ENCODE measurements around the gene ZNF497. TPM values are rescaled to one million over a fixed set of nuclear protein-coding genes. Genes with fewer than 3 reads are reported as not detected.
"Not testable (repeated sequence)": the region's sequence is repeated elsewhere in the genome, so short reads cannot be mapped to it uniquely, and the experiment has no call there.

ZNF497 gene
- total RNA-seq, 1 experiment from 2014 or later, result 2.6 TPM

GRCh38 chr19:58380037-58380661, 17.6 kb upstream of the ZNF497 start:
- POLR2A ChIA-PET (ENCODE audit: low non-redundant PET), result no interaction called here
- peak overlapping the region; percentile 96 for H3K27ac ChIP-seq (ENCODE audit: low read depth, low read length, poor library complexity, severe bottlenecking)
- DNase-seq (ENCODE audit: low spot score), result no peak
- CTCF ChIA-PET, result no interaction called here
- peak overlapping the region; percentile 72 for H3K4me3 ChIP-seq (ENCODE audit: low read depth, low read length, poor library complexity, severe bottlenecking)
- BruUV-seq (replicated peaks), result TSS peak; percentile 31
- H3K4me1 ChIP-seq (ENCODE audit: insufficient read depth, low read length, poor library complexity, severe bottlenecking), result peaks cover 5% of the 10 kb centered on the region
- H3K36me3 ChIP-seq (ENCODE audit: insufficient read depth, low read length, poor library complexity, severe bottlenecking), result no peaks in the 10 kb centered on the region
- no peaks in the 10 kb centered on the region for H3K27me3 ChIP-seq (replicated peaks; ENCODE audit: insufficient read depth, low read depth, low read length, poor library complexity)
- TF ChIP-seq, protein P1, sequence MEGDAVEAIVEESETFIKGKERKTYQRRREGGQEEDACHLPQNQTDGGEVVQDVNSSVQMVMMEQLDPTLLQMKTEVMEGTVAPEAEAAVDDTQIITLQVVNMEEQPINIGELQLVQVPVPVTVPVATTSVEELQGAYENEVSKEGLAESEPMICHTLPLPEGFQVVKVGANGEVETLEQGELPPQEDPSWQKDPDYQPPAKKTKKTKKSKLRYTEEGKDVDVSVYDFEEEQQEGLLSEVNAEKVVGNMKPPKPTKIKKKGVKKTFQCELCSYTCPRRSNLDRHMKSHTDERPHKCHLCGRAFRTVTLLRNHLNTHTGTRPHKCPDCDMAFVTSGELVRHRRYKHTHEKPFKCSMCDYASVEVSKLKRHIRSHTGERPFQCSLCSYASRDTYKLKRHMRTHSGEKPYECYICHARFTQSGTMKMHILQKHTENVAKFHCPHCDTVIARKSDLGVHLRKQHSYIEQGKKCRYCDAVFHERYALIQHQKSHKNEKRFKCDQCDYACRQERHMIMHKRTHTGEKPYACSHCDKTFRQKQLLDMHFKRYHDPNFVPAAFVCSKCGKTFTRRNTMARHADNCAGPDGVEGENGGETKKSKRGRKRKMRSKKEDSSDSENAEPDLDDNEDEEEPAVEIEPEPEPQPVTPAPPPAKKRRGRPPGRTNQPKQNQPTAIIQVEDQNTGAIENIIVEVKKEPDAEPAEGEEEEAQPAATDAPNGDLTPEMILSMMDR (conservative IDR thresholded peaks at IDR 0.05; ENCODE audit: low read depth, low read length), result no peak
- TF ChIP-seq EZH2 (IDR thresholded peaks at IDR 0.05; ENCODE audit: borderline replicate concordance, low read depth, low read length, poor library complexity, severe bottlenecking), result no peak
- H3K9me3 ChIP-seq (ENCODE audit: low read depth, low read length, poor library complexity, severe bottlenecking), result no peaks in the 10 kb centered on the region
- intact Hi-C loops (cut with micrococcal nuclease; ENCODE audit: unreplicated experiment), result loop anchor here (2.0 kb wide), 1 partner anchor 75 kb away; the partner anchor contains the start of gene ERVK3-1

GRCh38 chr19:58379246-58379645, 16.7 kb upstream of the ZNF497 start:
- POLR2A ChIA-PET (ENCODE audit: low non-redundant PET), result no interaction called here
- Histone ChIP-seq H3K27me3 (replicated peaks; ENCODE audit: insufficient read depth, low read depth, low read length, poor library complexity) (no peaks in the 10 kb centered on the region), H3K4me3 (ENCODE audit: low read depth, low read length, poor library complexity, severe bottlenecking) (no peak overlapping the region), H3K27ac (ENCODE audit: low read depth, low read length, poor library complexity, severe bottlenecking) (no peak overlapping the region), H3K36me3 (ENCODE audit: insufficient read depth, low read length, poor library complexity, severe bottlenecking) (no peaks in the 10 kb centered on the region), H3K9me3 (ENCODE audit: low read depth, low read length, poor library complexity, severe bottlenecking) (no peaks in the 10 kb centered on the region), H3K4me1 (ENCODE audit: insufficient read depth, low read length, poor library complexity, severe bottlenecking) (peaks cover 5% of the 10 kb centered on the region)
- no peak for DNase-seq (ENCODE audit: low spot score)
- CTCF ChIA-PET, result no interaction called here
- intact Hi-C loops (cut with micrococcal nuclease; ENCODE audit: unreplicated experiment), result no loop called here
- TF ChIP-seq EZH2 (IDR thresholded peaks at IDR 0.05; ENCODE audit: borderline replicate concordance, low read depth, low read length, poor library complexity, severe bottlenecking), result no peak
- TF ChIP-seq, protein P1 (conservative IDR thresholded peaks at IDR 0.05; ENCODE audit: low read depth, low read length), result no peak
- no TSS peak for BruUV-seq (replicated peaks)

GRCh38 chr19:58376724-58377123, 14.2 kb upstream of the ZNF497 start:
- H3K36me3 ChIP-seq (ENCODE audit: insufficient read depth, low read length, poor library complexity, severe bottlenecking); H3K9me3 ChIP-seq (ENCODE audit: low read depth, low read length, poor library complexity, severe bottlenecking); H3K27ac ChIP-seq (ENCODE audit: low read depth, low read length, poor library complexity, severe bottlenecking); DNase-seq (ENCODE audit: low spot score); POLR2A ChIA-PET (ENCODE audit: low non-redundant PET); BruUV-seq (replicated peaks); H3K4me1 ChIP-seq (ENCODE audit: insufficient read depth, low read length, poor library complexity, severe bottlenecking); H3K27me3 ChIP-seq (replicated peaks; ENCODE audit: insufficient read depth, low read depth, low read length, poor library complexity); CTCF ChIA-PET; H3K4me3 ChIP-seq (ENCODE audit: low read depth, low read length, poor library complexity, severe bottlenecking); intact Hi-C loops (cut with micrococcal nuclease; ENCODE audit: unreplicated experiment): not testable (repeated sequence)

DNA sequence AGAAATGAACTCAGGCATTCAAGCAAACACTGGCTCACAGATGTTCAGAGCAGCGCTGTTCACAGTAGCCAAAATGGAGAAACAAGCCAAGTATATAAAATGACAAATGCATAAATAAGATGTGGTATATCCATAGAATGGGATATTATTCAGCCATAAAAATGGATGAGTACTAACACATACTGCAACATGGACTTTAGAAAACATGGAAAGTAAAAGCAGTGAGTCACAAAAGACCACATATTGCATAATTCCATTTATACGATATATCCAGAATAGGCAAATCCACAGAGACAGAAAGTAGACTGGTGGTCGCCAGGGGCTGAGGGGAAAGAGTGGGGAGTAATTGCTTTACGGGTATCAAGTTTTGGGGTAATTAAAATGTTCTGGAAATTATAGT, 11.6 kb upstream of the ZNF497 start:
- DNase-seq (ENCODE audit: low spot score), result no peak
- POLR2A ChIA-PET (ENCODE audit: low non-redundant PET), result no interaction called here
- CTCF ChIA-PET, result no interaction called here
- intact Hi-C loops (cut with micrococcal nuclease; ENCODE audit: unreplicated experiment), result no loop called here
- Histone ChIP-seq H3K27ac (ENCODE audit: low read depth, low read length, poor library complexity, severe bottlenecking) (no peak overlapping the region), H3K4me1 (ENCODE audit: insufficient read depth, low read length, poor library complexity, severe bottlenecking) (no peaks in the 10 kb centered on the region), H3K27me3 (replicated peaks; ENCODE audit: insufficient read depth, low read depth, low read length, poor library complexity) (no peaks in the 10 kb centered on the region), H3K9me3 (ENCODE audit: low read depth, low read length, poor library complexity, severe bottlenecking) (no peaks in the 10 kb centered on the region), H3K36me3 (ENCODE audit: insufficient read depth, low read length, poor library complexity, severe bottlenecking) (no peaks in the 10 kb centered on the region), H3K4me3 (ENCODE audit: low read depth, low read length, poor library complexity, severe bottlenecking) (no peak overlapping the region)
- no peak for TF ChIP-seq EZH2 (IDR thresholded peaks at IDR 0.05; ENCODE audit: borderline replicate concordance, low read depth, low read length, poor library complexity, severe bottlenecking)
- TF ChIP-seq, protein P1 (conservative IDR thresholded peaks at IDR 0.05; ENCODE audit: low read depth, low read length), result no peak
- BruUV-seq (replicated peaks), result no TSS peak
